ENCODE results near the gene LIN28B. TPM values are rescaled to one million over a fixed set of nuclear protein-coding genes. Genes with fewer than 3 reads are reported as not detected.
"Not testable (repeated sequence)": the region's sequence is repeated elsewhere in the genome, so short reads cannot be mapped to it uniquely, and the experiment has no call there.

Gene LIN28B
- total and polyA plus RNA-seq, 4 donors: 2.8 TPM; not detected in 3

DNA sequence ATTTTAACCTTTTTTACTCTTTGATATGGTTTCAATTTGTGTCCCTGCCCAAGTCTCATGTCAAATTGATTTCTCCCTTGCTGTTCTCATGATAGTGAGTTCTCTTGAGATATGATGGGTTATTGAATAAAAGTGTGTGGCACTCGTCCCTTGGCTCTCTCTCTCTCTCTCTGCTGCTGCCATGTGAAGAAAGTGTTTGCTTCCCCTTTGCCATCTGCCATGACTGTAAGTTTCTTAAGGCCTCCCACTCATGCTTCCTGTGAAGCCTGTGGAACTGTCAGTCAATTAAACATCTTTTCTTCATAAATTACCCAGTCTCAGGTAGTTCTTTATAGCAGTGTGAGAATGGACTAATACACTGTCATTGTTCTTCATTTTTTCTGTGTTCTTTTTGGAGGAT is 48.5 kb downstream of the LIN28B start:
- Histone ChIP-seq H3K27me3 (ENCODE audit: control insufficient read depth in 4 of 4, insufficient read depth in 4 of 4, low read length in 3 of 4) (no peaks in the 10 kb centered on the region), H3K9ac (ENCODE audit: low read depth in 1 of 2, low read length in 2 of 2) (no peak overlapping the region), H3K27ac (ENCODE audit: low read depth in 1 of 2, low read length in 2 of 2) (no peak overlapping the region), H3K4me1 (ENCODE audit: control insufficient read depth in 4 of 4, insufficient read depth in 4 of 4, low read length in 3 of 4) (no peaks in the 10 kb centered on the region), H3K4me3 (ENCODE audit: low read depth in 1 of 3, low read length in 3 of 3) (no peak overlapping the region), H3K36me3 (ENCODE audit: control insufficient read depth in 4 of 4, insufficient read depth in 3 of 4, low read depth in 1 of 4, low read length in 3 of 4) (no peaks in the 10 kb centered on the region), H3K9me3 (ENCODE audit: control insufficient read depth in 4 of 4, low read length in 3 of 4) (no peaks in the 10 kb centered on the region)
- DNase-seq (ENCODE audit: low spot score): no peak
- no peak for TF ChIP-seq NR2F2 (IDR thresholded peaks at IDR 0.05)
- TF ChIP-seq FOXA1 (IDR thresholded peaks at IDR 0.05): no peak
- TF ChIP-seq RXRA (IDR thresholded peaks at IDR 0.05): no peak
- TF ChIP-seq HNF4A (conservative IDR thresholded peaks at IDR 0.05): no peak
- TF ChIP-seq EGR1 (IDR thresholded peaks at IDR 0.05; ENCODE audit: low read depth in 2 of 2): no peak
- TF ChIP-seq, protein P1, sequence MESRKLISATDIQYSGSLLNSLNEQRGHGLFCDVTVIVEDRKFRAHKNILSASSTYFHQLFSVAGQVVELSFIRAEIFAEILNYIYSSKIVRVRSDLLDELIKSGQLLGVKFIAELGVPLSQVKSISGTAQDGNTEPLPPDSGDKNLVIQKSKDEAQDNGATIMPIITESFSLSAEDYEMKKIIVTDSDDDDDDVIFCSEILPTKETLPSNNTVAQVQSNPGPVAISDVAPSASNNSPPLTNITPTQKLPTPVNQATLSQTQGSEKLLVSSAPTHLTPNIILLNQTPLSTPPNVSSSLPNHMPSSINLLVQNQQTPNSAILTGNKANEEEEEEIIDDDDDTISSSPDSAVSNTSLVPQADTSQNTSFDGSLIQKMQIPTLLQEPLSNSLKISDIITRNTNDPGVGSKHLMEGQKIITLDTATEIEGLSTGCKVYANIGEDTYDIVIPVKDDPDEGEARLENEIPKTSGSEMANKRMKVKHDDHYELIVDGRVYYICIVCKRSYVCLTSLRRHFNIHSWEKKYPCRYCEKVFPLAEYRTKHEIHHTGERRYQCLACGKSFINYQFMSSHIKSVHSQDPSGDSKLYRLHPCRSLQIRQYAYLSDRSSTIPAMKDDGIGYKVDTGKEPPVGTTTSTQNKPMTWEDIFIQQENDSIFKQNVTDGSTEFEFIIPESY (IDR thresholded peaks at IDR 0.05): no peak
- TF ChIP-seq GABPA (IDR thresholded peaks at IDR 0.05 in 1 of 2, conservative IDR thresholded peaks at IDR 0.05 in 1 of 2): no peak
- TF ChIP-seq JUND (IDR thresholded peaks at IDR 0.05): no peak
- TF ChIP-seq TAF1 (conservative IDR thresholded peaks at IDR 0.05): no peak
- TF ChIP-seq HNF4G (IDR thresholded peaks at IDR 0.05): no peak
- no peak for TF ChIP-seq YY1 (IDR thresholded peaks at IDR 0.05)
- TF ChIP-seq, protein P2, sequence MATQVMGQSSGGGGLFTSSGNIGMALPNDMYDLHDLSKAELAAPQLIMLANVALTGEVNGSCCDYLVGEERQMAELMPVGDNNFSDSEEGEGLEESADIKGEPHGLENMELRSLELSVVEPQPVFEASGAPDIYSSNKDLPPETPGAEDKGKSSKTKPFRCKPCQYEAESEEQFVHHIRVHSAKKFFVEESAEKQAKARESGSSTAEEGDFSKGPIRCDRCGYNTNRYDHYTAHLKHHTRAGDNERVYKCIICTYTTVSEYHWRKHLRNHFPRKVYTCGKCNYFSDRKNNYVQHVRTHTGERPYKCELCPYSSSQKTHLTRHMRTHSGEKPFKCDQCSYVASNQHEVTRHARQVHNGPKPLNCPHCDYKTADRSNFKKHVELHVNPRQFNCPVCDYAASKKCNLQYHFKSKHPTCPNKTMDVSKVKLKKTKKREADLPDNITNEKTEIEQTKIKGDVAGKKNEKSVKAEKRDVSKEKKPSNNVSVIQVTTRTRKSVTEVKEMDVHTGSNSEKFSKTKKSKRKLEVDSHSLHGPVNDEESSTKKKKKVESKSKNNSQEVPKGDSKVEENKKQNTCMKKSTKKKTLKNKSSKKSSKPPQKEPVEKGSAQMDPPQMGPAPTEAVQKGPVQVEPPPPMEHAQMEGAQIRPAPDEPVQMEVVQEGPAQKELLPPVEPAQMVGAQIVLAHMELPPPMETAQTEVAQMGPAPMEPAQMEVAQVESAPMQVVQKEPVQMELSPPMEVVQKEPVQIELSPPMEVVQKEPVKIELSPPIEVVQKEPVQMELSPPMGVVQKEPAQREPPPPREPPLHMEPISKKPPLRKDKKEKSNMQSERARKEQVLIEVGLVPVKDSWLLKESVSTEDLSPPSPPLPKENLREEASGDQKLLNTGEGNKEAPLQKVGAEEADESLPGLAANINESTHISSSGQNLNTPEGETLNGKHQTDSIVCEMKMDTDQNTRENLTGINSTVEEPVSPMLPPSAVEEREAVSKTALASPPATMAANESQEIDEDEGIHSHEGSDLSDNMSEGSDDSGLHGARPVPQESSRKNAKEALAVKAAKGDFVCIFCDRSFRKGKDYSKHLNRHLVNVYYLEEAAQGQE (IDR thresholded peaks at IDR 0.05): no peak
- no peak for TF ChIP-seq SP1 (IDR thresholded peaks at IDR 0.05)
- 44% methylated on average over 1 of the region's 1 CpG for WGBS

DNA sequence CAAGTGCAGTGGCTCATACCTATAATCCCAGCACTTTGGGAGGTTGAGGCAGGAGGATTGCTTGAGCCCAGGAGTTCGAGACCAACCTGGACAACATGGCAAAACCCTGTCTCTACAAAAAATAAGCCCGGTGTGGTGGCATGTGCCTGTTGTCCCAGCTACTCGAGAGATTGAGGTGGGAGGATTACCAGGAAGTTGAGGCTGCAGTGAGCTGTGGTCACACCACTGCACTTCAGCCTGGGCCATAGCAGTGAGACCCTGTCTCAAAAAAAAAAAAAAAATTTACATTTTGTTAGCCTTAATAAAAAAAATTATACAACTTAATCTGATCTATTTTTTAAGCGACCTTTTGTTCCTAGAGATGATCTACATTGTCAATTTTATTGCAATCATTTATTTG is 56.6 kb downstream of the LIN28B start:
- not testable (repeated sequence) for H3K27me3 ChIP-seq (ENCODE audit: control insufficient read depth in 4 of 4, insufficient read depth in 4 of 4, low read length in 3 of 4); DNase-seq (ENCODE audit: low spot score)

DNA sequence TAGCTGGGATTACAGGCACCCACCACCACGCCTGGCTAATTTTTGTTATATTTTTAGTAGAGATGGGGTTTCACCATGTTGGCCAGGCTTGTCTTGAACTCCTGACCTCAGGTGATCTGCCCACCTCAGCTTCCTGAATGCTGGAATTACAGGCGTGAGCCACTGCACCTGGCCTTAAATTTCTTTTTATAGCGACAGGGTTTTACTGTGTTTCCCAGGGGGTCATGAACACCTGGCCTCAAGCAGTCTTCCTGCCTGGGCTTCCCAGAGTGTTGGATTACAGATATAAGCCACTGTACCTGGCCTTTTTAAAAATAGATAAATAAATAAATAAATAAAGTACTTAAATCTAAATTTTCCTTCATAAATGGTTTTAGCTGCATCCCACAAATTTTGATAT is 57.5 kb downstream of the LIN28B start:
- Histone ChIP-seq H3K27me3 (ENCODE audit: control insufficient read depth in 4 of 4, insufficient read depth in 4 of 4, low read length in 3 of 4) (no peaks in the 10 kb centered on the region), H3K9me3 (ENCODE audit: control insufficient read depth in 4 of 4, low read length in 3 of 4) (no peaks in the 10 kb centered on the region), H3K36me3 (ENCODE audit: control insufficient read depth in 4 of 4, insufficient read depth in 3 of 4, low read depth in 1 of 4, low read length in 3 of 4) (no peaks in the 10 kb centered on the region), H3K4me1 (ENCODE audit: control insufficient read depth in 4 of 4, insufficient read depth in 4 of 4, low read length in 3 of 4) (no peaks in the 10 kb centered on the region), H3K27ac (ENCODE audit: low read depth in 1 of 2, low read length in 2 of 2) (no peak overlapping the region), H3K4me3 (ENCODE audit: low read depth in 1 of 3, low read length in 3 of 3) (no peak overlapping the region), H3K9ac (ENCODE audit: low read depth in 1 of 2, low read length in 2 of 2) (no peak overlapping the region)
- 87% methylated on average over 3 of the region's 3 CpGs for WGBS
- DNase-seq (ENCODE audit: low spot score): no peak
- no peak for TF ChIP-seq FOXA2 (IDR thresholded peaks at IDR 0.05)
- TF ChIP-seq HNF4G (IDR thresholded peaks at IDR 0.05): no peak
- TF ChIP-seq RXRA (IDR thresholded peaks at IDR 0.05): no peak
- no peak for TF ChIP-seq HNF4A (conservative IDR thresholded peaks at IDR 0.05)
- TF ChIP-seq, protein P2 (IDR thresholded peaks at IDR 0.05): no peak
- TF ChIP-seq, protein P3, sequence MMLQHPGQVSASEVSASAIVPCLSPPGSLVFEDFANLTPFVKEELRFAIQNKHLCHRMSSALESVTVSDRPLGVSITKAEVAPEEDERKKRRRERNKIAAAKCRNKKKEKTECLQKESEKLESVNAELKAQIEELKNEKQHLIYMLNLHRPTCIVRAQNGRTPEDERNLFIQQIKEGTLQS (IDR thresholded peaks at IDR 0.05): no peak
- TF ChIP-seq FOXA1 (IDR thresholded peaks at IDR 0.05): no peak
- no peak for TF ChIP-seq JUND (IDR thresholded peaks at IDR 0.05)
- TF ChIP-seq RAD21 (IDR thresholded peaks at IDR 0.05): no peak
- no peak for TF ChIP-seq GABPA (IDR thresholded peaks at IDR 0.05 in 1 of 2, conservative IDR thresholded peaks at IDR 0.05 in 1 of 2)
- TF ChIP-seq NR2F2 (IDR thresholded peaks at IDR 0.05): no peak
- TF ChIP-seq TAF1 (conservative IDR thresholded peaks at IDR 0.05): no peak
- TF ChIP-seq SP1 (IDR thresholded peaks at IDR 0.05): no peak
- TF ChIP-seq, protein P4, sequence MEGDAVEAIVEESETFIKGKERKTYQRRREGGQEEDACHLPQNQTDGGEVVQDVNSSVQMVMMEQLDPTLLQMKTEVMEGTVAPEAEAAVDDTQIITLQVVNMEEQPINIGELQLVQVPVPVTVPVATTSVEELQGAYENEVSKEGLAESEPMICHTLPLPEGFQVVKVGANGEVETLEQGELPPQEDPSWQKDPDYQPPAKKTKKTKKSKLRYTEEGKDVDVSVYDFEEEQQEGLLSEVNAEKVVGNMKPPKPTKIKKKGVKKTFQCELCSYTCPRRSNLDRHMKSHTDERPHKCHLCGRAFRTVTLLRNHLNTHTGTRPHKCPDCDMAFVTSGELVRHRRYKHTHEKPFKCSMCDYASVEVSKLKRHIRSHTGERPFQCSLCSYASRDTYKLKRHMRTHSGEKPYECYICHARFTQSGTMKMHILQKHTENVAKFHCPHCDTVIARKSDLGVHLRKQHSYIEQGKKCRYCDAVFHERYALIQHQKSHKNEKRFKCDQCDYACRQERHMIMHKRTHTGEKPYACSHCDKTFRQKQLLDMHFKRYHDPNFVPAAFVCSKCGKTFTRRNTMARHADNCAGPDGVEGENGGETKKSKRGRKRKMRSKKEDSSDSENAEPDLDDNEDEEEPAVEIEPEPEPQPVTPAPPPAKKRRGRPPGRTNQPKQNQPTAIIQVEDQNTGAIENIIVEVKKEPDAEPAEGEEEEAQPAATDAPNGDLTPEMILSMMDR (IDR thresholded peaks at IDR 0.05; ENCODE audit: low read depth, low read length, missing input control): no peak
- TF ChIP-seq EGR1 (IDR thresholded peaks at IDR 0.05; ENCODE audit: low read depth in 2 of 2): no peak
- no peak for TF ChIP-seq YY1 (IDR thresholded peaks at IDR 0.05)

More for the DNA sequence above, 56.6 kb downstream of the LIN28B start:
- H3K4me3 ChIP-seq (ENCODE audit: low read depth in 1 of 3, low read length in 3 of 3); H3K4me1 ChIP-seq (ENCODE audit: control insufficient read depth in 4 of 4, insufficient read depth in 4 of 4, low read length in 3 of 4); H3K9ac ChIP-seq (ENCODE audit: low read depth in 1 of 2, low read length in 2 of 2); H3K9me3 ChIP-seq (ENCODE audit: control insufficient read depth in 4 of 4, low read length in 3 of 4); H3K27ac ChIP-seq (ENCODE audit: low read depth in 1 of 2, low read length in 2 of 2); H3K36me3 ChIP-seq (ENCODE audit: control insufficient read depth in 4 of 4, insufficient read depth in 3 of 4, low read depth in 1 of 4, low read length in 3 of 4): not testable (repeated sequence)
- 84% methylated on average over 4 of the region's 4 CpGs for WGBS
